ENCODE data around the gene RET.

RET gene

GRCh38 chr10:43135656-43136055 is 58.8 kb downstream of the RET start:
- no peak for TF ChIP-seq CTCF (IDR thresholded peaks at IDR 0.05; ENCODE audit: borderline replicate concordance, insufficient read depth, low read depth, low read length)
- no peak overlapping the region for H3K4me3 ChIP-seq (ENCODE audit: low read depth, low read length)

- H3K4me3 ChIP-seq (ENCODE audit: low read depth, low read length), result no peak overlapping the region
- TF ChIP-seq CTCF (IDR thresholded peaks at IDR 0.05; ENCODE audit: borderline replicate concordance, insufficient read depth, low read depth, low read length), result no peak
These were observed 59.6 kb downstream of the RET start for GRCh38 chr10:43136432-43136831.

GRCh38 chr10:43136995-43137716 is 60.3 kb downstream of the RET start:
- peak overlapping the region; percentile 87 for H3K4me3 ChIP-seq (ENCODE audit: low read depth, low read length)
- no peak for TF ChIP-seq CTCF (IDR thresholded peaks at IDR 0.05; ENCODE audit: borderline replicate concordance, insufficient read depth, low read depth, low read length)

GRCh38 chr10:43137717-43138020 is 60.8 kb downstream of the RET start:
- H3K4me3 ChIP-seq (ENCODE audit: low read depth, low read length), result peak overlapping the region; percentile 87
- no peak for TF ChIP-seq CTCF (IDR thresholded peaks at IDR 0.05; ENCODE audit: borderline replicate concordance, insufficient read depth, low read depth, low read length)

- peak within 1 kb of the TSS; percentile 87 for H3K4me3 ChIP-seq (ENCODE audit: low read depth, low read length)
- TF ChIP-seq CTCF (IDR thresholded peaks at IDR 0.05; ENCODE audit: borderline replicate concordance, insufficient read depth, low read depth, low read length), result no peak
These were observed 61.3 kb downstream of the RET start, which contains the start of gene CSGALNACT2 for GRCh38 chr10:43138021-43138756. Gene CSGALNACT2 (plus strand): TSS chr10:43138445. CDS start chr10:43155150, 16,705 bp downstream.

- peak overlapping the region; percentile 87 for H3K4me3 ChIP-seq (ENCODE audit: low read depth, low read length)
- no peak for TF ChIP-seq CTCF (IDR thresholded peaks at IDR 0.05; ENCODE audit: borderline replicate concordance, insufficient read depth, low read depth, low read length)
These were observed 61.9 kb downstream of the RET start for GRCh38 chr10:43138757-43139241.

GRCh38 chr10:43141421-43141820 is 64.6 kb downstream of the RET start:
- TF ChIP-seq CTCF (IDR thresholded peaks at IDR 0.05; ENCODE audit: borderline replicate concordance, insufficient read depth, low read depth, low read length), result no peak
- H3K4me3 ChIP-seq (ENCODE audit: low read depth, low read length), result no peak overlapping the region

Measured in GM12875 (cell line).